ENCODE measurements around the gene ZIC1. TPM values are rescaled to one million over a fixed set of nuclear protein-coding genes. Genes with fewer than 3 reads are reported as not detected.

The ZIC1 gene
- polyA plus RNA-seq, 1 donor (not counting 4 experiments of a cell fraction or from before 2014, with no cell fraction given), result not detected

DNA sequence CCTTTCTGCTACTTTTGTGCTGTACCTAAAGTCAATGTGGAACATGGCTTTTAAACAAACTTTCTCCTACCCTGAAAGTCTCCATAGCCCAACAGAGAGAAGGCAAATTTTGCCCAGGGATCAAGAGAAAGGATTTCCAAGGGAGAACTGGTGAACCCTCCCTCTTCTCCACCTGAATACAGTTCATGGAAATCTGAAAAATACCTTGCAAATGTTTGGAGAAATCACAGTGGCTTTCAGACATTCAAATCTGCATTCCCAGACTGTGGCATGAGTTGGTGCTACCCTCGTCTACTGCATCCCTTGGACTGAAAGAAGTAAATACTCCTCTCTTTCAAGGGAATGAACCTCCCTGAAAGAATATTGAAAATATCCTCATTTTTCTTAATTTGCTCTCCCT lies 41.5 kb upstream of the ZIC1 start:
- no peak overlapping the region for H3K9ac ChIP-seq (ENCODE audit: control insufficient read depth, extremely low read depth, insufficient read depth, low read length)
- H3K4me1 ChIP-seq (ENCODE audit: control insufficient read depth, extremely low read depth, insufficient read depth, low read length), result no peaks in the 10 kb centered on the region
- no peak overlapping the region for H2AFZ ChIP-seq (ENCODE audit: control insufficient read depth, low read length)
- no peak overlapping the region for H3K4me3 ChIP-seq (ENCODE audit: control insufficient read depth in 2 of 3, extremely low read depth in 1 of 3, insufficient read depth in 2 of 3, low read depth in 1 of 3, low read length in 3 of 3)
- FAIRE-seq, result no peak
- no peak overlapping the region for H3K27ac ChIP-seq (ENCODE audit: control insufficient read depth, insufficient read depth, low read length)
- H3K4me2 ChIP-seq (ENCODE audit: control insufficient read depth, extremely low read depth, insufficient read depth, low read depth, low read length), result no peak overlapping the region
- dilution Hi-C loops (cut with MboI; ENCODE audit: extremely low pct_ligation_motif_present, low sequenced_read_pairs), result no loop called here
- H3K9me3 ChIP-seq (ENCODE audit: control insufficient read depth, low read depth, low read length), result no peaks in the 10 kb centered on the region
- no peaks in the 10 kb centered on the region for H3K36me3 ChIP-seq (ENCODE audit: control insufficient read depth in 2 of 2, extremely low read depth in 1 of 2, insufficient read depth in 2 of 2, low read length in 2 of 2)
- no peak for TF ChIP-seq EZH2 (IDR thresholded peaks at IDR 0.05; ENCODE audit: low read length)
- TF ChIP-seq, protein P1, sequence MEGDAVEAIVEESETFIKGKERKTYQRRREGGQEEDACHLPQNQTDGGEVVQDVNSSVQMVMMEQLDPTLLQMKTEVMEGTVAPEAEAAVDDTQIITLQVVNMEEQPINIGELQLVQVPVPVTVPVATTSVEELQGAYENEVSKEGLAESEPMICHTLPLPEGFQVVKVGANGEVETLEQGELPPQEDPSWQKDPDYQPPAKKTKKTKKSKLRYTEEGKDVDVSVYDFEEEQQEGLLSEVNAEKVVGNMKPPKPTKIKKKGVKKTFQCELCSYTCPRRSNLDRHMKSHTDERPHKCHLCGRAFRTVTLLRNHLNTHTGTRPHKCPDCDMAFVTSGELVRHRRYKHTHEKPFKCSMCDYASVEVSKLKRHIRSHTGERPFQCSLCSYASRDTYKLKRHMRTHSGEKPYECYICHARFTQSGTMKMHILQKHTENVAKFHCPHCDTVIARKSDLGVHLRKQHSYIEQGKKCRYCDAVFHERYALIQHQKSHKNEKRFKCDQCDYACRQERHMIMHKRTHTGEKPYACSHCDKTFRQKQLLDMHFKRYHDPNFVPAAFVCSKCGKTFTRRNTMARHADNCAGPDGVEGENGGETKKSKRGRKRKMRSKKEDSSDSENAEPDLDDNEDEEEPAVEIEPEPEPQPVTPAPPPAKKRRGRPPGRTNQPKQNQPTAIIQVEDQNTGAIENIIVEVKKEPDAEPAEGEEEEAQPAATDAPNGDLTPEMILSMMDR (optimal IDR thresholded peaks at IDR 0.05 in 1 of 3, IDR thresholded peaks at IDR 0.05 in 1 of 3, conservative IDR thresholded peaks at IDR 0.05 in 1 of 3; ENCODE audit: extremely low read depth in 1 of 3, insufficient read depth in 2 of 3, low read length in 3 of 3), result no peak
- H3K27me3 ChIP-seq (ENCODE audit: control insufficient read depth, extremely low read depth, insufficient read depth, low read length), result peaks cover 51% of the 10 kb centered on the region
- no peak for DNase-seq (ENCODE audit: low read depth, low spot score)
- H3K9me1 ChIP-seq (ENCODE audit: control insufficient read depth, extremely low read depth, insufficient read depth, low read length), result no peaks in the 10 kb centered on the region
- H3K79me2 ChIP-seq (ENCODE audit: control insufficient read depth, insufficient read depth, low read length), result no peaks in the 10 kb centered on the region
- H4K20me1 ChIP-seq (ENCODE audit: control insufficient read depth, extremely low read depth, insufficient read depth, low read length), result no peaks in the 10 kb centered on the region

DNA sequence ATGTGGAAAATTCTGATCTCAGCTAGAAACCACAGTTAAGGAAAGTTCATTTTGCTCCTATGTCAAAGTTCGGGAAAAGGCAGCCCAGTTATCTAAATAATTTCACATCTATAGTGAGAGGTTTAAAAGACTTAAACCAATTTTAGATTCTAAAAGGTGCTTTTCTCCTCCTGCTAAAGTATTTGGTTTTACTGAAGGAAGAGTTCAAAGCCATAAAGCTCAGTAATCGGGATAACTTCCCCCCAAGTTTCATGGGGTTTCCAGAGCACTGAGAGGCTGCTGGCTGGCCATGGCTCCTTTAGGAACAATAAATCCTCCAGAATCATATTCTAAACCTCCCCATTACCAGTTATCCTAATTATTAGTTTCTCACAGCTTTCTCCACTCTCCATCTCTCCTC lies 41.0 kb upstream of the ZIC1 start:
- dilution Hi-C loops (cut with MboI; ENCODE audit: extremely low pct_ligation_motif_present, low sequenced_read_pairs), result no loop called here
- Histone ChIP-seq H3K9me3 (ENCODE audit: control insufficient read depth, low read depth, low read length) (no peaks in the 10 kb centered on the region), H2AFZ (ENCODE audit: control insufficient read depth, low read length) (no peak overlapping the region), H4K20me1 (ENCODE audit: control insufficient read depth, extremely low read depth, insufficient read depth, low read length) (no peaks in the 10 kb centered on the region), H3K9me1 (ENCODE audit: control insufficient read depth, extremely low read depth, insufficient read depth, low read length) (no peaks in the 10 kb centered on the region), H3K4me1 (ENCODE audit: control insufficient read depth, extremely low read depth, insufficient read depth, low read length) (no peaks in the 10 kb centered on the region), H3K4me3 (ENCODE audit: control insufficient read depth in 2 of 3, extremely low read depth in 1 of 3, insufficient read depth in 2 of 3, low read depth in 1 of 3, low read length in 3 of 3) (no peak overlapping the region), H3K79me2 (ENCODE audit: control insufficient read depth, insufficient read depth, low read length) (no peaks in the 10 kb centered on the region), H3K36me3 (ENCODE audit: control insufficient read depth in 2 of 2, extremely low read depth in 1 of 2, insufficient read depth in 2 of 2, low read length in 2 of 2) (no peaks in the 10 kb centered on the region), H3K27ac (ENCODE audit: control insufficient read depth, insufficient read depth, low read length) (no peak overlapping the region), H3K27me3 (ENCODE audit: control insufficient read depth, extremely low read depth, insufficient read depth, low read length) (peaks cover 56% of the 10 kb centered on the region), H3K9ac (ENCODE audit: control insufficient read depth, extremely low read depth, insufficient read depth, low read length) (no peak overlapping the region), H3K4me2 (ENCODE audit: control insufficient read depth, extremely low read depth, insufficient read depth, low read depth, low read length) (no peak overlapping the region)
- no peak for TF ChIP-seq EZH2 (IDR thresholded peaks at IDR 0.05; ENCODE audit: low read length)
- TF ChIP-seq, protein P1 (optimal IDR thresholded peaks at IDR 0.05 in 1 of 3, IDR thresholded peaks at IDR 0.05 in 1 of 3, conservative IDR thresholded peaks at IDR 0.05 in 1 of 3; ENCODE audit: extremely low read depth in 1 of 3, insufficient read depth in 2 of 3, low read length in 3 of 3), result no peak
- no peak for FAIRE-seq
- DNase-seq (ENCODE audit: low read depth, low spot score), result no peak

All from keratinocyte (primary cell).